Tibial nerve (tissue), 4 donors: ENCODE results near the gene SHROOM3. TPM values are rescaled to one million over a fixed set of nuclear protein-coding genes. Genes with fewer than 3 reads are reported as not detected.

Experiments
- DNase-seq, 2 donors: peaks; one replicate each; pipeline ENCODE4 v3.0.0-alpha.2; 2019; ENCODE audit warnings: low spot score in 2 of 2
- H3K27ac ChIP-seq, 4 donors: fragments of 200-600 bp; sonication (generic) in 3 of 4; one replicate each; pipeline ENCODE4 v1.5.1; 2017 to 2019; ENCODE audit warnings: mild to moderate bottlenecking in 1 of 4
- H3K27me3 ChIP-seq, 2 donors: fragments of 200-600 bp; sonication (generic) in 1 of 2; one replicate each; pipeline versions ENCODE4 v1.5.1 to v1.6.0; 2017 to 2019
- H3K36me3 ChIP-seq, 3 donors: fragments of 200-600 bp; sonication (generic); one replicate each; pipeline ENCODE4 v1.5.1; 2018 to 2019
- H3K4me1 ChIP-seq, 4 donors: fragments of 200-600 bp; sonication (generic) in 3 of 4; one replicate each; pipeline ENCODE4 v1.5.1; 2017 to 2019
- H3K4me3 ChIP-seq, 4 donors: fragments of 200-600 bp; sonication (generic) in 3 of 4; one replicate each; pipeline ENCODE4 v1.5.1; 2017 to 2019; ENCODE audit warnings: mild to moderate bottlenecking in 1 of 4, moderate library complexity in 1 of 4
- H3K9me3 ChIP-seq, 4 donors: fragments of 200-600 bp; sonication (generic) in 3 of 4; one replicate each; pipeline ENCODE4 v1.5.1; 2017 to 2019
- EP300 ChIP-seq, 2 donors: sonication (generic); formaldehyde crosslinking; IDR thresholded peaks; one replicate each; pipeline ENCODE4 v1.6.1; 2017; ENCODE audit warnings: antibody characterized with exemption in 2 of 2, mild to moderate bottlenecking in 1 of 2
- POLR2A ChIP-seq, 2 donors: fragments of 450-650 bp; IDR thresholded peaks; one replicate each; pipeline ENCODE4 v1.6.1; 2017; ENCODE audit warnings: antibody characterized with exemption in 2 of 2, mild to moderate bottlenecking in 2 of 2, moderate library complexity in 2 of 2
- WGBS, 2 donors: methylation state at CpG; one replicate each; pipeline ENCODE4 v1.1.5; 2018; 5-methylcytosine and 5-hydroxymethylcytosine counted together
- total RNA-seq, 4 donors: library from RNA; depleted of rRNA; stranded (reverse); fragments of >200 nt; gene quantifications; one replicate each; pipeline ENCODE4 v1.1.0, GENCODE V29; 2016
- TF ChIP-seq, protein P1 (sequence below), 5 experiments: fragments of 200-600 bp in 3 of 5; fragments of 450-650 bp in 2 of 5; sonication (generic) in 3 of 5; IDR thresholded peaks; one replicate each; pipeline ENCODE4 v1.5.1; 2016 to 2019; ENCODE audit warnings: antibody characterized with exemption in 5 of 5, mild to moderate bottlenecking in 3 of 5, moderate library complexity in 2 of 5

The SHROOM3 gene
- total RNA-seq, 4 donors from 2014 or later = 28.0 to 49.8 (median 37.9) TPM

DNA sequence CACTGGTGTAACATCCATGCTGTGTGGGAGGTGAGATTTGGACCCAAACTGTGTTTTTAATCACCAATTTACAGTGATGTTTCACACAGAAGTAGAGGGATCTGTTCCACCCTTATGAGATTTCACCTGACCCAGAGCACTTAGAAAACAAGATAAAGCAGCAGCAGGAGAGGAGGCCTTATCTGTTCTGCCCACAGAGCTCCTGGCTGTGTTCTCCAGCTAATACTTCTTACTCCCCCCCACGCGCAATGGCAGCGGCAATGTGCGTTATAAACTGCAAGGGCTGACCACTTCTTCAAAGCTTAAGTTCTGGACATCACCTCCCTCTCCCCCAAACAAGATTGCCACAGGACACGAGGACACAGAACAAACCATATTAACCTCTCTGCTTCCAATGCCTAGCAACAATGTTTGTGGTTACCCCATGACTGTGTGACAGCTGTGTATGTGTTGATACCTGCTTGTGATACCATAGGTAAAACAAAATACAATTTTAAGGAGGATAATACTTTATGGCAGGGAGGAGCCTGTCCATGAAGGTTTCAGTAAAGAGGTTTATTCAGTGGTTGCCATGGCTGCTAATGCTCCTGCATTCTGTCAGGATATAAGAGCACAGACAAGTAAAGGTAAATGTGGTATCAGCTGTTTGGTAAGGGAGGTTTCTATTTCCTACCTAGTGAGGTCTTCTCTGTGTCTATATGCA, 252.9 kb downstream of the SHROOM3 start:
- Histone ChIP-seq H3K27me3 (no peaks in the 10 kb centered on the region), H3K36me3 (no peaks in the 10 kb centered on the region), H3K27ac (peak overlapping the region in 1 of 4 donors; percentile 17), H3K9me3 (no peaks in the 10 kb centered on the region), H3K4me3 (no peak overlapping the region), H3K4me1 (peaks cover 0 to 41% (median 7%) of the 10 kb centered on the region in 4 donors)
- 66 to 71% methylated on average over 5 of the region's 5 CpGs for WGBS, 2 donors
- no peak for DNase-seq
- no peak for TF ChIP-seq EP300 (IDR thresholded peaks at IDR 0.05)
- TF ChIP-seq, protein P1, sequence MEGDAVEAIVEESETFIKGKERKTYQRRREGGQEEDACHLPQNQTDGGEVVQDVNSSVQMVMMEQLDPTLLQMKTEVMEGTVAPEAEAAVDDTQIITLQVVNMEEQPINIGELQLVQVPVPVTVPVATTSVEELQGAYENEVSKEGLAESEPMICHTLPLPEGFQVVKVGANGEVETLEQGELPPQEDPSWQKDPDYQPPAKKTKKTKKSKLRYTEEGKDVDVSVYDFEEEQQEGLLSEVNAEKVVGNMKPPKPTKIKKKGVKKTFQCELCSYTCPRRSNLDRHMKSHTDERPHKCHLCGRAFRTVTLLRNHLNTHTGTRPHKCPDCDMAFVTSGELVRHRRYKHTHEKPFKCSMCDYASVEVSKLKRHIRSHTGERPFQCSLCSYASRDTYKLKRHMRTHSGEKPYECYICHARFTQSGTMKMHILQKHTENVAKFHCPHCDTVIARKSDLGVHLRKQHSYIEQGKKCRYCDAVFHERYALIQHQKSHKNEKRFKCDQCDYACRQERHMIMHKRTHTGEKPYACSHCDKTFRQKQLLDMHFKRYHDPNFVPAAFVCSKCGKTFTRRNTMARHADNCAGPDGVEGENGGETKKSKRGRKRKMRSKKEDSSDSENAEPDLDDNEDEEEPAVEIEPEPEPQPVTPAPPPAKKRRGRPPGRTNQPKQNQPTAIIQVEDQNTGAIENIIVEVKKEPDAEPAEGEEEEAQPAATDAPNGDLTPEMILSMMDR (IDR thresholded peaks at IDR 0.05) = no peak
- TF ChIP-seq POLR2A (IDR thresholded peaks at IDR 0.05) = no peak

DNA sequence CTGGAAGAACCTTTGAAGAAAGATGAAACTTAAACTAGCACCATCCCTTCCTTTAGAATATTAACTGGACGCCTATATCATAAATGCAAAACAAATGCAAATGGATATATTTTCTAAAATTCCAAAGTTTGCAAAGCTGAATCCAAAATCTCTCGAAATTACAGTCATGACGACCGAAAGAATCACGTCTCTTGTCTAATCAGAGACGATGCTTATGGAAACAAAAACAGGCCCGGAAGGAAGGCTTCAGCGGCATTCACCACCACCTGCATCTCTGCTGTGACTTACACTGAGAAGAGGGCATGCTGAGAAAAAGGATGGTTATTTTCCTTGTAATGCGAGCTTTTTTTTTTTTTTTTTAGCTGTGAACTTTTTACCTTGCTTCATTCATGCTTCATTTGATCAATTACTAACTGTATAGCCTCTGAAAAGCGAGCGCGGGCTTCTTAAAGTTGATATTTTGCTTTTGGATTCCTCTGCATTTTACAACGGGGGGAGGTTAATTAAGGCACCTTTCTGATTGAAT, 253.7 kb downstream of the SHROOM3 start:
- no peaks in the 10 kb centered on the region for H3K9me3 ChIP-seq
- no peaks in the 10 kb centered on the region for H3K27me3 ChIP-seq
- TF ChIP-seq EP300 (IDR thresholded peaks at IDR 0.05) (no peak), POLR2A (IDR thresholded peaks at IDR 0.05) (no peak)
- TF ChIP-seq, protein P1 (IDR thresholded peaks at IDR 0.05) = no peak
- H3K27ac ChIP-seq = peak overlapping the region in 3 of 4 donors; percentile 58 to 85 (median 74)
- H3K4me1 ChIP-seq = peaks cover 0 to 41% (median 7%) of the 10 kb centered on the region in 4 donors
- H3K36me3 ChIP-seq = no peaks in the 10 kb centered on the region
- peak overlapping the region; percentile 35 to 70 (median 48) for H3K4me3 ChIP-seq
- DNase-seq = no peak
- WGBS, 2 donors = 31 to 35% methylated on average over 13 of the region's 13 CpGs

DNA sequence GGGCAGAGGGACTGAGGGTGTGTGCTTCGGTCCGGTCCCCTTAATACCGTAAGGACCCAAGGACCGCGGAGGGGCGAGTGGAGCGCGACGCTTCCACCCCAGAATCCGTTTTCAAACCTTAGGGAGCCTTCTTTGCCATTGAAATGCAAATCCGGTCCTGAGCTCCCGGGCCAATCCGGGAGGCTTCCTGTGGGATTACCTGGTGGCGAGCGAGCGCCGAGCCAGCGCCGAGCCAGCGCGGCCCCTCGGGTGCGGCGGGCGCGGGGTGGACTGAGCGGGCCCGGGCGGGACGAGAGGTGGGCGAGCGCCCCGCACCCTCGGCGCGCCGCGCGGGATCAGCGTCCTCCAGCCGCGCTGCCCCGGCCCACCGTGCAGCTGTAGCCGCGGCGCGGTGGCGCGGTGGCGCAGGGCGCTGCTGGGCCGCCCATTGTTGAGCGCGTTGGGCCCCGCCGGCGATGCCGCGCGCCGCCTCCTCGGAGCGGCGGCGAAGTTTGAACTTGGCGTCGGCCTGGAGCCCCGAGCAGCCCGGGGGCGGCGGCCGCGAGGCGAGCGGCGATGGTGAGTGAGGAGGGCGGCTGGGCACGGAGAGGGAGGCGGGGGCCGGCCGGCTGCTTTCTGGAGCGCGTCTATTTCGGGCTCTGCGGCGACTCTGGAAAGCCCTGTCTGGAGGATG, 254.3 kb downstream of the SHROOM3 start:
- DNase-seq = peak in 1 of 2 donors; percentile 9
- Histone ChIP-seq H3K36me3 (no peaks in the 10 kb centered on the region), H3K4me1 (peaks cover 0 to 43% (median 7%) of the 10 kb centered on the region in 4 donors), H3K27me3 (no peaks in the 10 kb centered on the region), H3K9me3 (no peaks in the 10 kb centered on the region), H3K4me3 (peak overlapping the region; percentile 35 to 70 (median 58)), H3K27ac (peak overlapping the region; percentile 21 to 85 (median 66))
- WGBS, 2 donors = 0 to 4% methylated on average over 16 to 79 of the region's 87 CpGs
- TF ChIP-seq POLR2A (IDR thresholded peaks at IDR 0.05) (peak in 1 of 2 donors; percentile 25), EP300 (IDR thresholded peaks at IDR 0.05) (no peak)
- TF ChIP-seq, protein P1 (IDR thresholded peaks at IDR 0.05) = peak in 2 of 5 experiments; percentile 15 to 30

DNA sequence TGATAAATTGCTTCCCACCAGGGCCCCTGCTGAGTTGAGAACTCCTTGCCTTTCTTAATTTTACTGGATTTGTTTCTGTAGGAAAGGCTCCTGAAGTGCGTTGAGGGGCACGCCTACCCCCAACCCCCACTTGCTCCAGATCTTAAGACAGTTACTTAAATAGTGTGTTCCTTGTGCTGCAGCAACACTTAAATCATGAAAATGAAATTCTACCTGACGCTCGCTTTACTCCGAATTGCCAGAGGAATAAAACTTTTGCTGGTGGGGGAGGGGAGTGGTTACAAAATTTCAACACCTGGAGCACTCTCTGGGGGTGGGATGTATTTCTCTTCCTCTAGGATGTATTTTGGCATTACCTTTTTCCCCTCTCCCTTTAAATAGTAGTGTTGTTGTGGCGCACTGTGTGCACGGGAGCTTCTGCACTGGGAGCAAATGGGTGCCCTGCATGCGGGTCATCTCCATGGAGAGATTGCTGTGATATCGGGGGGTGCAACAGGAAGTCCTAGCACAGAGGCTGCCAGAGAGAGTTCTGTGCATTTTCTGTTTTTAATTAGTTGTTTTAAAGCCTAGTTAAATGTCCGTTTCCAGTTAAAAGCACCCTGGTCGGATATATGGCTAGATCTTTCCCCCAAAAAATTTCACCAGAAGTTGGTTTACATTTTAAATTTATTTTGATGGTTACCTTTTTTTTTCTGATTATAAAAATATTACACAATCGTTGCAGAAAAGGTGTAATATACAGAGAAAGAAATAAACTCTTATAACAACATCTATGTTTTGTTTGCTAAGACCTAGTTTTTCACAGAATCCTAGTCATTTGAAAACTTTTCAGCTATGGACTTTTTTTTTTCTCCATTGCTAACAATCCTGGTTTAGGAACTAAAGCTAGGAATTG, 255.2 kb downstream of the SHROOM3 start:
- TF ChIP-seq, protein P1 (IDR thresholded peaks at IDR 0.05) = no peak
- TF ChIP-seq EP300 (IDR thresholded peaks at IDR 0.05) = no peak
- no peak for TF ChIP-seq POLR2A (IDR thresholded peaks at IDR 0.05)
- WGBS, 2 donors = 12 to 20% methylated on average over 12 of the region's 12 CpGs
- Histone ChIP-seq H3K36me3 (no peaks in the 10 kb centered on the region), H3K4me3 (peak overlapping the region; percentile 35 to 70 (median 58)), H3K4me1 (peaks cover 0 to 46% (median 7%) of the 10 kb centered on the region in 4 donors), H3K27ac (peak overlapping the region; percentile 20 to 85 (median 48)), H3K27me3 (no peaks in the 10 kb centered on the region), H3K9me3 (no peaks in the 10 kb centered on the region)
- no peak for DNase-seq
